Activated CD4-positive, alpha-beta T cell treated with anti-CD3 and anti-CD28 coated beads, Interleukin-2, Interleukin-6, amounts not matched to agents 100 ng/mL and 50 ng/mL, durations not matched to agents 16 hours and 8 hours (primary cell): ENCODE measurements around the gene IL11.

ENCODE experiments used
- DNase-seq: peaks from one replicate; pipeline ENCODE4 v3.0.0-alpha.2; 2020

Gene IL11

DNA sequence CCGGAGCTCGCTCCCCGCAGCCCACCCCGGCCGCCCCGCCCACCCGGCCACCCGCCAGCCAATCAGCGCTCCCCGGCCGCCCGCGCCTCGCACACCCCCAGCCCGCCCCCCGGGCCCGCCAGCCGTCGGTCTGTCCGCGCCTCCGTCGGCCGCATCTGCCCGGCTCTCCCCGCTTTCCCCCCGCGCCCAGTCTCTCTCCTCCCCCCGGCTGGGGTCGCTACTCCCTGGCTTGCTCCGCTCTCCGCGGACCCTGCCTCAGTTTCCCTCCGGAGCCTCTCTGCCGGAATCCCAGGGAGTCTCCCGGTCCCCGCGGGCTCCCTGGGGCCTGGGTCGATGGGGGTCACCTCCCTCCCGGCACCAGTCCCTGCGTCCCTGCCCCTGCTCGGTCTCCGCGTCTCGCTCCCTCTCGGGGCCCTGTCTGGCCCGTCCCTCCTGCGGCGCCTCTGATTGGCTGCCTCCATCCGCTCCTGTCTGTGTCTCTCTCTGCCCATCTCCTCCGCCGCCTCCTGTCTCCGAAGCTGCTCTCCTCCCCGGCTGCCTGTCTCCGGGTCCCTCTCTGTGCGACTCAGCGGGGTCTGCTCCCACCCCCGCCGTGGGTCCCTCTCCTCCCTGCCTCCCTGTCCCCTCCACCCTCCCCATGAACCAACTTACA, 484 bp downstream of the IL11 start:
- DNase-seq: no peak

DNA sequence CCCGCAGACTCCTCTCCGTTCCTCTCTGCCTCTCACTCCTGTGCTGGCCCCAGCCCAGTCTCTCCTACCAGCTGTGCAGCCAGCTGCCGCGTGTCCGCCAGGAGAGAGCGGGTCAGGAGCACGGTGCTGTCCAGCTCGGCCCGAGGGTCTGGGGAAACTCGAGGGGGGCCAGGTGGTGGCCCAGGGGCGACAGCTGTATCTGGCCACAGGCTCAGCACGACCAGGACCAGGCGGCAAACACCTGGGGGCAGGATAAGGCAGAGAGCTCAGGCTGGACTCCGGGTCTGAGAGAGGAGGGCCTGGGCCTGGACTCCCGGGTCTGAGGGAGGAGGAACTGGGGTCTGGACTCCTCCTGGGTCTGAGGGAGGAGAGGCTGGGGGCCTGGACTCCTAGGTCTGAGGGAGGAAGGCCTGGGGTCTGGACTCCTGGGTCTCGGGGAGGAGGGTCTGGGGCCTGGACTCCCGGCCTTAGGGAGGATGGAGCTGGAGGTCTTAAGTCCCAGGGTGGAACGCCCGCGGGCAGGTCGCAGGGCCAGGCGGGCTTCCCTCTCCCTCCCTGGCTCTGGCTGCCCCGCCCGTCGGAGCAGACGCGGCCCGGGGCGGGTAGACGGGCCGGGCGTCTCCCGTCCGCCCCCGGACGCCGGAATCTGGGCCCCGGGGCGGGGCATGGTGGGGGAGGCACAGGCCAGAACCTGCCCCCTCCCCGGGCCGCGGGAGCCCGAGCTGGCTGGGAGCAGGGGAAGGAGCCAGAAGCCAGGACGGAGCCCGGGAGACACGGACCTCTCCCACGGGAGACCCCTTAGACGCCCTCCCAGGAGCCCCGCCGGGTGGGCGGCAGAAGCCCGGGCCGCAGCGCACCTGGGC, 1.3 kb downstream of the IL11 start:
- DNase-seq: no peak

- no peak for DNase-seq
These were observed 2.2 kb downstream of the IL11 start for GRCh38 chr19:55368106-55368505.

GRCh38 chr19:55366790-55367189, 3.5 kb downstream of the IL11 start:
- no peak for DNase-seq

DNA sequence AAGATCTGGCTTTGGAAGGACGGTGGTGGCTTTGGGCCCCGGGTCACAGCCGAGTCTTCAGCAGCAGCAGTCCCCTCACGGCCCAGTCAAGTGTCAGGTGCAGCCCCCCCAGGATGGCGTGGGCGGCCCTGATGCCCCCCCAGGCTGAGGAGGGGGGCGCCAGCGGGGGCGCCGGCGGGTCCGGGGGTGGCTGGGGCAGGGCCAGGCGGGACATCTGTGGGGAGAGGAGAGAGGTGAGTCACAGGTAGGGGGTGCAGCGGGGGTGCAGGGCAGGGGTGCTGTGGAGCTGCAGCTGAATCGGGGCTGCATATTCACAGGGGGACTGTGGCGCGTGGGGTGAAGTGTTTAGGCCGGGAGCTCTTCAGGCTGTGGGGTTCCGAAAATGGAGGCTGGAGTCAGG, 4.3 kb downstream of the IL11 start:
- no peak for DNase-seq

GRCh38 chr19:55365245-55365644, 5.0 kb downstream of the IL11 start:
- DNase-seq: no peak

GRCh38 chr19:55362990-55363716, 7.1 kb downstream of the IL11 start, which contains the start of gene GARIN5B:
TSS of gene GARIN5B (minus strand) at chr19:55363260. CDS start at chr19:55363066, 194 bp downstream.
- no peak for DNase-seq

- DNase-seq: no peak
These were observed 7.9 kb downstream of the IL11 start for GRCh38 chr19:55362174-55362989.

DNA sequence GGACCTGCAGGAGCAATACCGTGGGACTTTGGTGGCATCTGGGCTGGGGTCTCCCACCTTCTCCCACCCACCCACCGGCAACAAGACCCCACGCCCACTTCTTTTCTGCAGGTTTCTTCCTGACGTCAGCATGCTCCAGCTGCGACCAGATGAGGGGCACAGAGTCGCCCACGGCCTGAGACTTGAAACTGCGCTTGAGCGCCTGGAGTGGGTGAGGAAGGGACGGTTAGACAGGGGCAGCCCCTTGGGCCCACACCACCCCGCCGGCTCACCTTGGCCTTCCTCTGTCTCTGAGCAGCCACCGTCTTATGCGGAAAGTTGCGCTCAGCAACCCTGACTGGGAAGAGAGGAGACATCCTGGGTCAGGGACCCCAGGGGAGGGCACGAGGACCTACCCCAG, 9.4 kb downstream of the IL11 start:
- no peak for DNase-seq

GRCh38 chr19:55358943-55359908, 11.0 kb downstream of the IL11 start:
- DNase-seq: no peak

DNA sequence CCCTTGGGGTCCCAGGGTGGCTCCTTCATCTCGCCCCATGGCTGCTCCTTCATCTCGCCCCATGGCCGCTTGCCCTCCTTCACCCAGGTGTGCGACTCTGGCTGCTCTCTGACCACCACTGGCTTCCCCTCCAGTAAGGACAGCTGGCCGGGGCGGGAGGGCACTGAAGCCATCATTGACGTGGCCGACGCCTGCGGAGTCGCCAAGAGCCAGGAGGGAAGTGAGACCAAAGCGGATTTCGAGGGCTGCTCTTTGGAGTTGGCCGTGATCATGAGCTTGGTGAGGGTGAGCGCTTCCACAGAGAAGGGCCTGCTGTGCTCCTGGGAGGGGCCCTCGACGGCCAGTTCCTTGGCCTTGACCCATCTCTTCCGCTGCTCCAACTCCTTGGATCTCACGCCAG, 11.8 kb downstream of the IL11 start:
- DNase-seq: no peak

GRCh38 chr19:55355213-55355821, 14.9 kb downstream of the IL11 start:
- no peak for DNase-seq

- DNase-seq: no peak
These were observed 15.5 kb downstream of the IL11 start, which contains the start of gene COX6B2 for GRCh38 chr19:55354698-55355212. TSS of gene COX6B2 (minus strand) at chr19:55354719. CDS start at chr19:55354521, 198 bp downstream.

DNA sequence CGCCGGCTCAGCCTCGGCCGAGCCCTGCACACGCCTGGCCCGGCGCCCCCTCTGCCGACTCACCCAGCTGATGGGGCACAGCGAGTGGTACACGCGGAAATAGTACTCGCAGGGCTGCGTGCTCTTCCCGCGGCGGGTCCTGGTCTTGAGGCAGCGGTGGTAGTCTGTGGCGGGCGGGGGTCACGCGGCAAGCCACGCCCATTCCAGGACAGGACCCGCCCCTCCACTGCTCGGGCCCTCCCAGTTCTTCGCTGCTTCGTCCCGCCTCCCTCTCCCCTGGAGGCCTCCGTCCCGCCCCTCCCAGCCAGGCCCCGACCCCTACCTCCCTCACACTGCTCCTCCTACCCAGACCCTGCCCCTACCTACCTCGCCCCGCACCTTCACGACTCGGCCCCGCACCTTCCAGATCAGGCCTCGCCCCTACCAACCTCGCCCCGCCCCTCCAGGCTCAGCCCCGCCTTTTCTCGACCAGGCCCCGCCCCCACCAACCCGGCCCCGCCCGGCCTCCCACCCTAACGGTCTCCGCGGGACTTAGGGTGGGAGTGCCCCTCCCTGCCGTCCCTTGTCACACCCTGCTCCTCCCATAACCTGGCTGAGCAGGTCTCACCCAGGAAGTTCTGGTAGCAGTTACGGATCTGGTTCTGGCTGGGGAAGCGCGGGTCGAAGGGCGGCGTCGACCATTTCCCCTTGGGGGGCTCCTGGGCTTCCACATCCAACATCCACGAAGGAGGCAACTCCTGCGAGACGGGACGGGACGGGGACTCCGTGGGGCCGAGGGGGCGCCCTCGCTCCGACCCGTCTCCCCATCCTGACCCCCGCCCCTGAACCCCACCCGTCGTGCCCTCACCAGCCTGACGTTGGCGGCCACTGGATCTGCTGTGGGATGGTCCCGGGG, 16.2 kb downstream of the IL11 start:
- DNase-seq: peak; percentile 23

GRCh38 chr19:55353356-55353802, 16.9 kb downstream of the IL11 start:
- no peak for DNase-seq

- DNase-seq: no peak
These were observed 17.6 kb downstream of the IL11 start for GRCh38 chr19:55352549-55353145.

DNA sequence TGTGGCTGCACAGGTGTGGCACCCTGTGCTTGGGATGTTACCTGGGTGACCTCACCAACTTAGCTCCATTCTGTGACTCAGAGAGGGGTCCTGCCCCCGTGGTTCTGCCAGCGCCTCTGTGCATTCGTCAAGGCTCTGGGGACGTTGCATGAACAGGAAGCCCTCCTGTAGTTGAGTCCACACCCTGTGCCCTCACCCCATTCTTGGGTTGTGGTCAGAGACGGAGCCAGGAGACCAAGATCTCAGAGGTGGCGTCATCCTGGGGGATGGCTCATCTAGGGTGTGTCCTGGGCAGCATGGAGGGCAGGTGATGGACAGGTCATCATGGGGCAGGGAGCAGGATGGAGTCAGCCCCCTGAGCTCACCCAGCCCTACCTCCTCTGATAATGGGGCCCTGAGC, 18.2 kb downstream of the IL11 start:
- no peak for DNase-seq

- no peak for DNase-seq
These were observed 19.5 kb downstream of the IL11 start for GRCh38 chr19:55350620-55351315.
